ENCODE measurements around the gene SULT4A1.

The SULT4A1 gene

DNA sequence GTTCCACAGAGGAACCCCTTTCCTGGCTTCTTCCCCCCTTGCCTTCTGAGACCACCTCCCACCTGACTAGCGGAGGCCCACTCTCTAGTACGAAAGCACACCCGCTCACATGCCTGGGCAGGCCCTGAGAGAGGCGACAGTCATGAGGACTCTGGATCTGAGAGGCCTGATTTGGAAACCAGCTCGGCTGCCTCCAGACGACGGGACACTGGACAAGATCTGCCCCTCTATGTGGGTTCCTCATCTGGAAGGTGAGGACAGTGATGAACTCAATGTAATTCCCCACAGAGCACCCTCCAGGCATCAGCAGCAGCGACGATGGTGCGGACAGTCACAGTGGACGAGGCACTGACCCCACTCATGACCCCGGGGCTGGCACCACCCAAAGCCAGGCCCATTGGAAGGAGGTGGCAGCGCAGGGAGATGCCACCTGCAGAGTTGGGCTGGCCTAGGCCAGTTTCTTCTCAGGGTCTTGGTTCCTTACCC is 7.5 kb downstream of the SULT4A1 start:
- DNase-seq (ENCODE audit: low read depth) = no peak
- H3K4me3 ChIP-seq (ENCODE audit: low read depth, low read length) = no peak overlapping the region
- TF ChIP-seq, protein P1, sequence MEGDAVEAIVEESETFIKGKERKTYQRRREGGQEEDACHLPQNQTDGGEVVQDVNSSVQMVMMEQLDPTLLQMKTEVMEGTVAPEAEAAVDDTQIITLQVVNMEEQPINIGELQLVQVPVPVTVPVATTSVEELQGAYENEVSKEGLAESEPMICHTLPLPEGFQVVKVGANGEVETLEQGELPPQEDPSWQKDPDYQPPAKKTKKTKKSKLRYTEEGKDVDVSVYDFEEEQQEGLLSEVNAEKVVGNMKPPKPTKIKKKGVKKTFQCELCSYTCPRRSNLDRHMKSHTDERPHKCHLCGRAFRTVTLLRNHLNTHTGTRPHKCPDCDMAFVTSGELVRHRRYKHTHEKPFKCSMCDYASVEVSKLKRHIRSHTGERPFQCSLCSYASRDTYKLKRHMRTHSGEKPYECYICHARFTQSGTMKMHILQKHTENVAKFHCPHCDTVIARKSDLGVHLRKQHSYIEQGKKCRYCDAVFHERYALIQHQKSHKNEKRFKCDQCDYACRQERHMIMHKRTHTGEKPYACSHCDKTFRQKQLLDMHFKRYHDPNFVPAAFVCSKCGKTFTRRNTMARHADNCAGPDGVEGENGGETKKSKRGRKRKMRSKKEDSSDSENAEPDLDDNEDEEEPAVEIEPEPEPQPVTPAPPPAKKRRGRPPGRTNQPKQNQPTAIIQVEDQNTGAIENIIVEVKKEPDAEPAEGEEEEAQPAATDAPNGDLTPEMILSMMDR (conservative IDR thresholded peaks at IDR 0.05; ENCODE audit: low read depth, low read length) = no peak

DNA sequence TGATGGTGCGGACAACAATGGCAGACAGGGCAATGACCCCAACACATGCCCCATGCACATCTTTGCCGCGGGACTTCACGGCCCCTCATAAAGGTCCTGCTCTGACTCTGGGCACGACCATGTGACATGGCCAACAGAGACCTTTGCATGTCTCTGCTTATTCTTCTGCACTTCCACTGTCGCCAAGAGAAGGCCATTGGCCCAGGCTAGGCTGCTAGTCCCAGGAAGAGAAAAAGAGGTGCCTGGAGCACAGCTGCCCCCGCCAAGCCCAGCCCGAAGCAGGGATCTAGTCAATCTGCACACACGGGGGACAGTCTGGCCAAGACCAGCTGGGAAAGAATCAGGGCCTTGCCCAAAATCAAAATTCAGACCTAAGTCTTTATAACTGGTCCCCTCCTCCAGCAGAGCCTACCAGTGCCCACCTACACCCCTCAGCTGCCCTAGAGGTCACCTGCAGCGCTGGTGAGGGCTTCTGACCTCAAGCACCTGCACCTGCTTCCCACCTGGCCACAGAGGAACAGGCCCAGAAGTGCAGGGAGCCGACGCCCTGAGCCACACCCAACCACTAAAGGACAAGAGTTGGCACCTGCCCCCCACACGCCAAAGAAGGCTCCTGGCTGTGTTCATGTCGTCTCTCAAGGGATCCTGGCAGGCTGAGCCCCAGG is 8.1 kb downstream of the SULT4A1 start:
- H3K4me3 ChIP-seq (ENCODE audit: low read depth, low read length) = no peak overlapping the region
- no peak for DNase-seq (ENCODE audit: low read depth)
- TF ChIP-seq, protein P1 (conservative IDR thresholded peaks at IDR 0.05; ENCODE audit: low read depth, low read length) = no peak

DNA sequence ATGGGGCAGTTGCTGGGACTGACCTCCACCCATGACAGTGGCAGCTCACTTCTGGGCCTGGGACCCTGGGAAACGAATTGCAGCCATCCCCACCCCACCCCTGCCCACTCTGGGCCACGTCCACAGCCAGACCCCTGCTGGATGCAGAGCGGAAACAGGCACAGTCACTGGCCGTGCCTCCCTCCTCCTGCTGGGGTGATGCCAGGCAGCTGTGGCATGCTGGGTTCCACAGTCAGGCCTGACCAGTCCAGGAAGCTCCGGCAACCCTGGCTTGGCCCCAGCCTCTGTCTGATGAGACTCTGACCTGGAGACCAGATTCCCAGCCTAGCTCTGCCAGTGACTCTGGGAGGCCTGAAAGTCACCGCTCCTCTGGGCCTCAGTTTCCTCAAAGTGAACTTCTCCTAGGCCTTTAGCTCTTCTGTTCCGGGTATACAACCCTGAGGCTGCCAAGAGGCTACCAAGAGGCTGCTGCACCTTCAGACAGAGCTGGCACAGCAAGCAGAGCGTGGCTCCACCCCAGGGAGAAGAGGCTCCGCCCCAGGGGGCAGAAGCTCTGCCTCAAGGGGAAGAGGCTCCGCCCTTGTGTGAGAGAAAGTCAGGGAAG is 8.9 kb downstream of the SULT4A1 start:
- no peak for DNase-seq (ENCODE audit: low read depth)
- H3K4me3 ChIP-seq (ENCODE audit: low read depth, low read length) = no peak overlapping the region
- TF ChIP-seq, protein P1 (conservative IDR thresholded peaks at IDR 0.05; ENCODE audit: low read depth, low read length) = no peak

DNA sequence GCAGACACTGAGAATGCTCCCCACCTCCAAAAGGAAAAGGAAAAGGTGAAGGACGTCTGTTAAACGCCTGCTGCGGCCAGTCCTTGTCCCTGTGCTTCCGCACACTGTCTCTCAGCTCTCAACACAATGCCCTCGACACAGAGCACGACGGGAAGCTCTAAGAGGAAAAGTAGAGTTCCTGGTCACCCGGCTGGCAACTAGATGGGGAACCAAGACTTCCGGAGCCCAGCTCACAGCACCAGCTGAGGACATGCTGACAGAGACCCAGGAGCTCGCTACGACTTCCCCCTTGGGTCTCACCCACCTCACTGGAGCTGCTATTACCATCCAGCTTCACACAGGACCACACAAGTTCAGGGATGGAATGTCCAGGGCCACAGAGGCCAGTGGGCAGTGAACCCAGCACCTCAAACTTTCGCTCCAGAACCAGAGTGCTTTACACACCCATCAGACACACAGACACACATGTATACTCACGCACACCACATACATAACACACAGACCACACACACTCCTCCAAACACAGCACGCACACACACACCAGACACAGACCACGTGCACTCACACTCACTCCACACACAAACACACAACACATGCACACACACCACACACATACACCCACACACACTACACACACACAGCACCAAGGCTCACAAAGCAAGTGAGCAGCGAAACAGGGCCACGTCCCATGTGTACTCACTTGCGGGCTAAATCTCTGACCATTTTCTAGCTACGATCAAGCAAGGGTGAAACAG is 9.6 kb downstream of the SULT4A1 start:
- TF ChIP-seq, protein P1 (conservative IDR thresholded peaks at IDR 0.05; ENCODE audit: low read depth, low read length) = no peak
- H3K4me3 ChIP-seq (ENCODE audit: low read depth, low read length) = no peak overlapping the region
- DNase-seq (ENCODE audit: low read depth) = no peak

DNA sequence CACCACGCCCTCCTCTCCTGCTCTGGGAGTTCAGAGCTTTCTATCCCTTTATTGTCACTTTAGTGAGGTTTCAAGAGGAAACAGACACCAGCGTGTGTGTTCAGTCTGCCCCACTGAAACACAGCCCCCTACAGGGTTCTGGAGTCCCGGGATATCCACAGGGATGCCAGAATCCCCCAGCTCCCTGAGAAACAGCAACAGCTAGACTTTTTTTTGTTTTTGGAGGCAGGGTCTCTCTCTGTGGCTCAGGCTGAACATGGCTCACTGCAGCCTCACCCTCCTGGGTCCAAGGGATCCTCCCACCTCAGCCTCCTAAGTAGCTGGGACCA is 10.4 kb downstream of the SULT4A1 start:
- no peak for DNase-seq (ENCODE audit: low read depth)
- TF ChIP-seq, protein P1 (conservative IDR thresholded peaks at IDR 0.05; ENCODE audit: low read depth, low read length) = no peak
- H3K4me3 ChIP-seq (ENCODE audit: low read depth, low read length) = no peak overlapping the region

DNA sequence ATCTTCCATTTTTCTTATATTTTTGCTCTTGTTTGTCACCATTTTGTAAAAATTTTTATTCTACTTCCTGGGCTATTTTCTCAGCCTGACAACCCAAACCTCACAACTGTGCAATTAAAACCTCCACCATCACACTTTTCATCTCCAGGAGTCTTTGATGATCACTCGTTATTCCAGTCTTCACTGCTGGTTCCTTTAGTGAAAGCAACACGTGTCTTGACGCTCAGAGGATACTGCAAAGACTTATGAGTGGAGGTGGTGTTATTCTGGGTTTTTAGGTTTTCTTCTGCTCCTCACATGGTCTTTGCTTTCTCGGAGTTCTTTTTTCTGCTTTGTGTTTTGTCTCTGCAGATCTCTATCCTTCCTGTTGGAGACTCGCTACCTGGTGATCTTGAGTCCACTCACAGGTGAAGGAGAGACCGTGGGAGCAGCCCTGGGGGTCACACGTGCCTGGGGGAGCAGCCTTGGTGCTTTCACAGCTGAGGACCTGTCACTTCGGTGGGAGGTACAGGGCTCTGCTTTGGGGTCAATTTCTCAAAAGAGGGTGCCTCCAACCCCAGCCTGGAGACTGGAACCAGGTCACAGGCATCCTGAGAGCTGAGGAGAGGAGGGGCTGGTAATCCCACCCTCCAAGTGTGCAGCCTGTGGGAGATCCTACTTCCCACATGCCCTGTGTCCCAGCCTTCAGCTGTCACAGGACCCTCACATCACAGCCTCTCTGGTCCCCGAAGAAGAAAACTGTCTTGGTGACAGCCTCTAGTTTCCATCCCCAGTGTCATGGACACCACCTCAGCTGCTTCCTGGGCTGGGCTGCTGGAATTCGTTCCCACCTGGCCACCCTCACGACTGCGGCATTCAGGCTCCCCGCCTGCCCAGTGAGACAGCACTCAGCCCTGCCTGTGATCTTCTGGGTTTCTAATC is 11.0 kb downstream of the SULT4A1 start:
- no peak overlapping the region for H3K4me3 ChIP-seq (ENCODE audit: low read depth, low read length)
- TF ChIP-seq, protein P1 (conservative IDR thresholded peaks at IDR 0.05; ENCODE audit: low read depth, low read length) = no peak
- no peak for DNase-seq (ENCODE audit: low read depth)

All from choroid plexus epithelial cell (primary cell).